ENCODE results near the gene HSPA14.

DNA sequence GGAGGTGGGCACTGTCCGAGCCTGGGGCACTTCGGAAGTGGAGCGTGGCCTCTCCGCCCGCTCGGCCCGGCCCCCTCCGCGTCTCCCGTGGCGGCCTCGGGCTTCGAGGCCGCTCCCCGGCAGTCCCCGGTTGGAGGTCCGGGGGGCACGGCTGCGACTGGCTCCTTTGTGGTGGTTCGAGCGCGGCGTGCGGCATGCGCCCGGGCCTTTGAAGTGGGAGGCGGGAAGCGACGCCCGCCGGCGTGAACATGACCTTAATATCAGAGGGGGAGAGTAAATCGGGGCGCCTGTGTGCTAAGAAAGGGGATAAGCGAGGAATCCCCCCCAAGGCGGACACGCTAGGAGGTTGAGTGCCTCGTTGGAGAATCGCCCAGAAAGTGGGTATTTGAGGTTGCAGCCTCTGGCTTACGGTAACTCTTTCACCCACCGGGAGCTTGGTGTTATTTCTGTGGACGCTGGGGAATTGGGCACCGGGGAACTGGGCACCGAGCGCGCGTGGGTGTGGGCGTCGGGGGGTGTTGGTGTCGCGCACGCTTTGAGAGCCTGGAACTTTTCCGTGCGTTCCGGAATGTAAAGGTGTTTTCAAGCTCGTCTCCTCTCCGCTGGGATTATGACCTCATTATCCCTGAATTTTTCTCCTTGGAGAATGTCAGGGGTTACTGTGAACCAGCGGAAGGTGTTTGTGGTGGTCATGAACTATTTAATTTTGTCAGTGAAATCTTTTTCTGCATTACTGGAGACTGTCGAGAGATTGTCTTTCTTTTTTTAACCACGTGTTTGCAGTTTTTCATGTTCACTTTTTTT is 41.2 kb downstream of the HSPA14 start:
- TF ChIP-seq RARB (CRISPR knock-in tag; IDR thresholded peaks at IDR 0.05) (no peak), ZC3H10 (CRISPR knock-in tag; IDR thresholded peaks at IDR 0.05) (no peak), PPARA (CRISPR knock-in tag; IDR thresholded peaks at IDR 0.05; ENCODE audit: borderline replicate concordance) (no peak), ZFP30 (CRISPR knock-in tag; IDR thresholded peaks at IDR 0.05) (no peak), ARNTL (CRISPR knock-in tag; IDR thresholded peaks at IDR 0.05; ENCODE audit: borderline replicate concordance, low read depth) (no peak), TCF4 (CRISPR knock-in tag; IDR thresholded peaks at IDR 0.05; ENCODE audit: borderline replicate concordance) (no peak), ZNF70 (CRISPR knock-in tag; IDR thresholded peaks at IDR 0.05) (no peak), ZNF8 (CRISPR knock-in tag; IDR thresholded peaks at IDR 0.05) (no peak)
- TF ChIP-seq, protein P1, sequence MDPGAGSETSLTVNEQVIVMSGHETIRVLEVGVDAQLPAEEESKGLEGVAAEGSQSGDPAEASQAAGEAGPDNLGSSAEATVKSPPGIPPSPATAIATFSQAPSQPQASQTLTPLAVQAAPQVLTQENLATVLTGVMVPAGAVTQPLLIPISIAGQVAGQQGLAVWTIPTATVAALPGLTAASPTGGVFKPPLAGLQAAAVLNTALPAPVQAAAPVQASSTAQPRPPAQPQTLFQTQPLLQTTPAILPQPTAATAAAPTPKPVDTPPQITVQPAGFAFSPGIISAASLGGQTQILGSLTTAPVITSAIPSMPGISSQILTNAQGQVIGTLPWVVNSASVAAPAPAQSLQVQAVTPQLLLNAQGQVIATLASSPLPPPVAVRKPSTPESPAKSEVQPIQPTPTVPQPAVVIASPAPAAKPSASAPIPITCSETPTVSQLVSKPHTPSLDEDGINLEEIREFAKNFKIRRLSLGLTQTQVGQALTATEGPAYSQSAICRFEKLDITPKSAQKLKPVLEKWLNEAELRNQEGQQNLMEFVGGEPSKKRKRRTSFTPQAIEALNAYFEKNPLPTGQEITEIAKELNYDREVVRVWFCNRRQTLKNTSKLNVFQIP (CRISPR knock-in tag; IDR thresholded peaks at IDR 0.05; ENCODE audit: borderline replicate concordance, low read depth) = no peak
- TF ChIP-seq, protein P2, sequence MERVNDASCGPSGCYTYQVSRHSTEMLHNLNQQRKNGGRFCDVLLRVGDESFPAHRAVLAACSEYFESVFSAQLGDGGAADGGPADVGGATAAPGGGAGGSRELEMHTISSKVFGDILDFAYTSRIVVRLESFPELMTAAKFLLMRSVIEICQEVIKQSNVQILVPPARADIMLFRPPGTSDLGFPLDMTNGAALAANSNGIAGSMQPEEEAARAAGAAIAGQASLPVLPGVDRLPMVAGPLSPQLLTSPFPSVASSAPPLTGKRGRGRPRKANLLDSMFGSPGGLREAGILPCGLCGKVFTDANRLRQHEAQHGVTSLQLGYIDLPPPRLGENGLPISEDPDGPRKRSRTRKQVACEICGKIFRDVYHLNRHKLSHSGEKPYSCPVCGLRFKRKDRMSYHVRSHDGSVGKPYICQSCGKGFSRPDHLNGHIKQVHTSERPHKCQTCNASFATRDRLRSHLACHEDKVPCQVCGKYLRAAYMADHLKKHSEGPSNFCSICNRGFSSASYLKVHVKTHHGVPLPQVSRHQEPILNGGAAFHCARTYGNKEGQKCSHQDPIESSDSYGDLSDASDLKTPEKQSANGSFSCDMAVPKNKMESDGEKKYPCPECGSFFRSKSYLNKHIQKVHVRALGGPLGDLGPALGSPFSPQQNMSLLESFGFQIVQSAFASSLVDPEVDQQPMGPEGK (CRISPR knock-in tag; IDR thresholded peaks at IDR 0.05; ENCODE audit: borderline replicate concordance) = no peak
- TF ChIP-seq, protein P3, sequence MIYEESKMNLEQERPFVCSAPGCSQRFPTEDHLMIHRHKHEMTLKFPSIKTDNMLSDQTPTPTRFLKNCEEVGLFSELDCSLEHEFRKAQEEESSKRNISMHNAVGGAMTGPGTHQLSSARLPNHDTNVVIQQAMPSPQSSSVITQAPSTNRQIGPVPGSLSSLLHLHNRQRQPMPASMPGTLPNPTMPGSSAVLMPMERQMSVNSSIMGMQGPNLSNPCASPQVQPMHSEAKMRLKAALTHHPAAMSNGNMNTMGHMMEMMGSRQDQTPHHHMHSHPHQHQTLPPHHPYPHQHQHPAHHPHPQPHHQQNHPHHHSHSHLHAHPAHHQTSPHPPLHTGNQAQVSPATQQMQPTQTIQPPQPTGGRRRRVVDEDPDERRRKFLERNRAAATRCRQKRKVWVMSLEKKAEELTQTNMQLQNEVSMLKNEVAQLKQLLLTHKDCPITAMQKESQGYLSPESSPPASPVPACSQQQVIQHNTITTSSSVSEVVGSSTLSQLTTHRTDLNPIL (CRISPR knock-in tag; IDR thresholded peaks at IDR 0.05; ENCODE audit: low read depth) = no peak
- TF ChIP-seq, protein P4, sequence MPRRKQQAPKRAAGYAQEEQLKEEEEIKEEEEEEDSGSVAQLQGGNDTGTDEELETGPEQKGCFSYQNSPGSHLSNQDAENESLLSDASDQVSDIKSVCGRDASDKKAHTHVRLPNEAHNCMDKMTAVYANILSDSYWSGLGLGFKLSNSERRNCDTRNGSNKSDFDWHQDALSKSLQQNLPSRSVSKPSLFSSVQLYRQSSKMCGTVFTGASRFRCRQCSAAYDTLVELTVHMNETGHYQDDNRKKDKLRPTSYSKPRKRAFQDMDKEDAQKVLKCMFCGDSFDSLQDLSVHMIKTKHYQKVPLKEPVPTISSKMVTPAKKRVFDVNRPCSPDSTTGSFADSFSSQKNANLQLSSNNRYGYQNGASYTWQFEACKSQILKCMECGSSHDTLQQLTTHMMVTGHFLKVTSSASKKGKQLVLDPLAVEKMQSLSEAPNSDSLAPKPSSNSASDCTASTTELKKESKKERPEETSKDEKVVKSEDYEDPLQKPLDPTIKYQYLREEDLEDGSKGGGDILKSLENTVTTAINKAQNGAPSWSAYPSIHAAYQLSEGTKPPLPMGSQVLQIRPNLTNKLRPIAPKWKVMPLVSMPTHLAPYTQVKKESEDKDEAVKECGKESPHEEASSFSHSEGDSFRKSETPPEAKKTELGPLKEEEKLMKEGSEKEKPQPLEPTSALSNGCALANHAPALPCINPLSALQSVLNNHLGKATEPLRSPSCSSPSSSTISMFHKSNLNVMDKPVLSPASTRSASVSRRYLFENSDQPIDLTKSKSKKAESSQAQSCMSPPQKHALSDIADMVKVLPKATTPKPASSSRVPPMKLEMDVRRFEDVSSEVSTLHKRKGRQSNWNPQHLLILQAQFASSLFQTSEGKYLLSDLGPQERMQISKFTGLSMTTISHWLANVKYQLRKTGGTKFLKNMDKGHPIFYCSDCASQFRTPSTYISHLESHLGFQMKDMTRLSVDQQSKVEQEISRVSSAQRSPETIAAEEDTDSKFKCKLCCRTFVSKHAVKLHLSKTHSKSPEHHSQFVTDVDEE (CRISPR knock-in tag; IDR thresholded peaks at IDR 0.05) = no peak
